HG03432 (cell line): ENCODE measurements around the gene ABCB7.
"Not testable (repeated sequence)": the region's sequence is repeated elsewhere in the genome, so short reads cannot be mapped to it uniquely, and the experiment has no call there.

ENCODE experiments used
- ATAC-seq: cut with Tn5 transposase; IDR thresholded peaks from one replicate; pipeline ENCODE4 v1.9.1; 2021; ENCODE audit warnings: mild to moderate bottlenecking, moderate library complexity; ENCODE audit not compliant: unreplicated experiment

Gene ABCB7

DNA sequence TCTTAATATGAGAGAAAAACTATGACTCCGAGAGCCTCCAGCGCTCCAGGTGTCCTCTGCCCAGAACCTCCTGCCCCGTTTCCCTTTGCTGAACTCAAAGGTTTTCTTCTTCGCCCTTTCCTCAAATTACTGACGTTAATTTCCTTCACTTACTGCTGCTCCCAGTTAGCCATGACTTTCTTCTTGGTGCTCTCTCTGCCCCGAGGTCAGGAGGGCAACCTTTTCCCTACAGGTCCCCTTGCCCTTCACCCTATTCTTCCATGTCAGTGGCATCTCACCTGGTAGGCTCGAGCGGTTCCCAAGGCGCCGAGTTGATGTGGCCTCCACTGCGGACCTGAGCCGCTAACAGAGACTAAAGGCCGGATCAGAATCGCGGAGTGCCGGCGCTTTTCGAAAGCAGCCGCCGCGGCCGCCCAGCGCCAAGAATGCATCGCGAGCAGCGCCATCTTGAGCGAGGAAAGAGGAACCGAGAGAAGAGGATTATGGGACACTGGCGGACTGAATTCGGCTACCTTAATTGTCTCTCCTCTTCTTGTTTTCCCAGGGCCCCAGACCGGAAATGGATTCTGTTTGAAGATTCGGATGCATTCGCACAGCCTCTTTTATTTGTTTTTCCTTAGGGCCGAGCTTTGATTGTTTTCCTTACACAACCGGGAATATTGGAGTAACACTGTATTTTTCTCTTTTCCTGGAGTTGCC is at the start of gene ABCB7:
Gene ABCB7, minus strand, starts transcription at position 457 of the 699 bp plus-strand sequence. Its CDS starts 11 bp downstream, at position 446.
- ATAC-seq, result peak; percentile 96

DNA sequence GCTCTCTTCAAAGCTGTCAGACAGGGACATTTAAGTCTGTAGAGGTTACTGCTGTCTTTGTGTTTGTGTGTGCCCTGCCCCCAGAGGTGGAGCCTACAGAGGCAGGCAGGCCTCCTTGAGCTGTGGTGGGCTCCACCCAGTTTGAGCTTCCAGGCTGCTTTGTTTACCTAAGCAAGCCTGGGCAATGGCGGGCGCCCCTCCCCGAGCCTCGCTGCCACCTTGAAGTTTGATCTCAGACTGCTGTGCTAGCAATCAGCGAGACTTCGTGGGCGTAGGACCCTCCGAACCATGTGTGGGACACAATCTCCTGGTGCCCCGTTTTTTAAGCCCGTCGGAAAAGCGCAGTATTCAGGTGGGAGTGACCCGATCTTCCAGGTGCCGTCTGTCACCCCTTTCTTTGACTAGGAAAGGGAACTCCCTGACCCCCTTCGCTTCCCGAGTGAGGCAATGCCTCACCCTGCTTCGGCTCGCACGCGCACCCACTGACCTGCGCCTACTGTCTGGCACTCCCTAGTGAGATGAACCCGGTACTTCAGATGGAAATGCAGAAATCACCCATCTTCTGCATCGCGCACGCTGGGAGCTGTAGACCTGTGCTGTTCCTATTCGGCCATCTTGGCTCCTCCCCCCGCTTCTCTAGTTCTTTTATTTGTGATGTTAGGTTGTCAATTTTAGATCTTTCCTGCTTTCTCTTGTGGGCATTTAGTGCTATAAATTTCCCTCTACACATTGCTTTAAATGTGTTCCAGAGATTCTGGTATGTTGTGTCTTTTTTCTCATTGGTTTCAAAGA is 32.5 kb upstream of the ABCB7 start:
- not testable (repeated sequence) for ATAC-seq

DNA sequence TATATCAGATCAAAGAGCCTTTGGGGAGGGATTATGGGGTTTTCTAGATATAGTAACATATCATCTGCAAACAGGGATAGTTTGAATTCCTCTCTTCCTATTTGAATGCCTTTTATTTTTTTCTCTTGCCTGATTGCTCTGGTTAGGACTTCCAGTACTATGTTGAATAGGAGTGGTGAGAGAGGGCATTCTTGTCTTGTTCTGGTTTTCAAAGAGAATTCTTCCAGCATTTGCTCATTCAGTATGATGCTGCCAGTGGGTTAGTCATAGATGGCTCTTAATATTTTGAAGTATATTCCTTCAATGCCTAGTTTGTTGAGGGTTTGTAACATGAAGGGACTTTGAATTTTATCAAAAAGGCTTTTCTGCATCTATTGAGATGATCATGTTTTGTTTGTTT is 25.6 kb upstream of the ABCB7 start:
- ATAC-seq, result no peak

DNA sequence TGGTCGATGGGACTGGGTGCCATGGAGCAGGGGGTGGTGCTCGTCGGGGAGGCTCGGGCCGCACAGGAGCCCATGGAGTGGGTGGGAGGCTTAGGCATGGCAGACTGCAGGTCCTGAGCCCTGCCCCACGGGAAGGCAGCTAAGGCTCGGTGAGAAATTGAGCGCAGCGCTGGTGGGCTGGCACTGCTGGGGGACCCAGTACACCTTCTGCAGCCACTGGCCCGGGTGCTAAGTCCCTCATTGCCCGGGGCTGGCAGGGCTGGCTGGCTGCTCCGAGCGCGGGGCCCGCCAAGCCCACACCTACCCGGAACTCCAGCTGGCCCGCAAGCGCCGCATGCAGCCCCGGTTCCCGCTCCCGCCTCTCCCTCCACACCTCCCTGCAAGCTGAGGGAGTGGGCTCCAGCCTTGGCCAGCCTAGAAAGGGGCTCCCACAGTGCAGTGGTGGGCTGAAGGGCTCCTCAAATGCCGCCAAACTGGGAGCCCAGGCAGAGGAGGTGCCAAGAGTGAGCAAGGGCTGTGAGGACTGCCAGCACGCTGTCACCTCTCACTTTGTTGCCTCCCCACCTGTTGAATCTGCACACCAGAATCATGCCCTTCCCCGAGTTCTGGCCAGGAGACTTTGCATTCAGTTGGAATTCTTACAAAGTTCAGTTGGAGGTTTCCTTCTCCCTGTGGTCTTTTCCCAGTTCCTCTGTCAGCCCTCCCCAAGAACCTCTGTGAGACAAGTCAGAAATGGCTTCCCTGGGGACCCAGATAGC is 23.6 kb upstream of the ABCB7 start:
- ATAC-seq, result not testable (repeated sequence)

DNA sequence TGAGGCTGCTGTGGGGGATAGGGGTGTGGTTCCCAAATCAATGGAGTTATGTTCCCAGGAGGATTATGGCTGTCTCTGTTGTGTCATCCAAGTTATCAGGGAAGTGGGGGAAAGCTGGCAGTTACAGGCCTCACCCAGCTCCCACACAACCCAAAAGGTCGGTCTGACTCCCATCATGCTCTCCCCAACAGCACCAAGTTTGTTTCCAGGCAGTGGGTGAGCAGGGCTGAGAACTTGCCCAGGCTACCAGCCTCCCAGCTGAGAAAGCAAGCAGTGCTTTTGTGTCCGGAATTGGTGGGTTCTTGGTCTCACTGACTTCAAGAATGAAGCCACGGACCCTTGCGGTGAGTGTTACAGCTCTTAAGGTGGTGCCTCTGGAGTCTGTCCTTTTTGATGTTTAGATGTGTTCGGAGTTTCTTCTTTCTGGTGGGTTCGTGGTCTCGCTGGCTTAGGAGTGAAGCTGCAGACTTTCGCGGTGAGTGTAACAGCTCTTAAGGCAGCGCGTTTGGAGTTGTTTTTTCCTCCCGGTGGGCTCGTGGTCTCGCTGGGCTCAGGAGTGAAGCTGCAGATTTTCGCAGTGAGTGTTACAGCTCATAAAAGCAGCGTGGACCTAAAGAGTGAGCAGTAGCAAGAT is 16.3 kb upstream of the ABCB7 start:
- ATAC-seq, result not testable (repeated sequence)

DNA sequence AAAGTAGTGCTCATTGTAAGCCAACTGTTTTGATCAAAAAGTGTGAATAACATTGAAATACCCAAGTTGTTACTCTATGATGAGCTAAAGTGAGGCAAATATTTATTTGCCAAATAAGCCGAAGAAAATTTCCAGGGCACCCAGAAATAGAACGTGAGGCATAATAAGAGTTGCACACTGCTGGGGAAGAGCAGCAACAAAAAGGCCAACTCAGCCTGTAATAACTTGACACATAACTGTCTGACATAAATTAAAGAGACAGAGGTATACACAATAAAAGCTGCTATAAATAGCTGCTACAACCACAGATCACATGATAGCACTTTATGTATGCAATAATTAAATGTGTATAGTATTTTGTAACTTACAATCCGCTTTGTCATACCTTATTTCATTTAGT is 2.0 kb upstream of the ABCB7 start:
- ATAC-seq, result no peak

DNA sequence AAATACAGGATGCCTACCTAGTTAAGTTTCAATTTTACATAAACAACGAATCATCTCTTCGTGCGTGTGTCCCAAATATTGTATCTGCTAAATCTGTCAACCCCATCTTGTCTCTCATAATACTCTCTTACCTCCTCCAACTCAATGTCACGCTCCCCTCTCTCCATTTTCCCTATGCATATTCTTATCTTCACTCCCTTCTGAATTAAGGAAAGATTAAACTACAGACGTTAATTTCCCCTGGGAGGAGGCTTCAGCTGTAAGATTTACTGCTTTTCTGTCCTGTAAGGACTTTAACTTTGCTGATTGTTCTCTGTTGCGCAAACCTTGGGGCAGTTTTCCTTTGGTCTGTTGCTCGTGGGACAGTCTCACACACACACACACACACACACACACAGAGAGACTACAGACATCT is 455 bp upstream of the ABCB7 start:
- peak; percentile 26 for ATAC-seq

DNA sequence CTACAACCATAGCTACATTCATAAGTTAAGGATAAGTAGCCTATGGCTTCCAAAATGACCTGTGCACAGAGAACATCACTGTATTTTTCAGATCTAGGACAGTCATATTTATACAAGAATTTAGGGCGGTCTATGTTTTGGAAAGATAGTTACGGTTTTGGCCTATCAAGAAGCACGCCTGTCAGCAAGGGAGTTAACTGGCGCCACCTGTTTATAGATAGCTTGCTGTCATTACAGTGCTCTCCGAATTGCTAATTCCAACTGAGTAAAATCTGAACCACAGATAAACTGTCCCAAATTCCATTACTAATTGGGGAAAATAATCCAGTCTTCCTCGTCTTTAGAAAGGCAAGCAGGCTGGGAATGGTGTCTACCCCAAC is 646 bp downstream of the ABCB7 start:
- ATAC-seq, result peak; percentile 39

DNA sequence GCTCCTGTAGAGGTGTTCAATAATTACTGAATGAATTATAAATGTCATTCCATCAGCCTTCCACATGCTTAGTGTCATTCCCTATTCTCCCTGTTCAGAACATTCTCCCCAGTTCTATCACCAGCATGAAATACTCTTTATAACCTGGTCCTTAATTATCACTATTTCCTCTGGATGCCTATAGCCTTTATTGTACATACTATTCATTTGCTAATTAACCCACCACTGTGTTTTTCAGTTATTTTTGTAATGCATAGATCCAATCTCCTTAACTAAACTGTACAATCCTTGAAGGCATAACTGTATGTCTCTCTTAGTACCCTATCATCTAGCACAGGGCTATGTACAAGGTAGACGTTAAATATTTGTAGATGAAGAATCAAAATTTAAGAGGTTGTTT is 1.2 kb downstream of the ABCB7 start:
- ATAC-seq, result no peak

DNA sequence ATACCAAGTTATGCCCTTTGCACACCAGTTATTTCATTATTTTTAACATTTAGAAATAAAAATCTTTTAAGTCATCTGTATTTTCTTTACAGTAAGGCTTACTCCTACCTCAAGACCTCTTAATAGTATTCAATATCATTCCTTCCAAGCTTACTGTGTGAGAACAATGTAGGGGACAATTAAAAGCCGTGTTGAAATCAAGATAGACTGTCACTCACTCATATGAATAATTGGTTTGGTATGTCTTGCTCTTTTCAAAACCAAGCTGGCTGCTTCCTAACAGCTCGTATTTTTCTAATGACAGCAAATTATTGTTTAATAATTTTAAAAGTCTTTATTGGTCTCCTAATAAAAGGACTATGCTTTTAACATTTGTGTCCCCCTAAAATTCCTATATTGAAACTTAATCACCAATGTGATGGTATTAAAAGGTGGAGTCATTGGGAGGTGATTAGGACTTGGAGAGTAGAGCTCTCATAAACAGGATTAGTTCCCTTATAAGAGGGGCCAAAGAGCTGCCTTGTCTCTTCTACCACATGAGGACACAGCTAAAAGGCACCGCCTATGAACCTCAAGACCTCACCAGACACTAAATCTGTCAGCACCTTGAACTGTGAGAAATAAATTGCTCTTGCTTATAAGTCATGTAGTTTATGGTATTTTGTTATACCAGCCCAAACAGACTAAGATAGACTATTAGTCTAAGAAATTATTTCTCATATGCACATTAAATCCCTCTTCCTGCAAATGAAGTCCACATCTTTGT is 4.1 kb downstream of the ABCB7 start:
- ATAC-seq, result no peak

DNA sequence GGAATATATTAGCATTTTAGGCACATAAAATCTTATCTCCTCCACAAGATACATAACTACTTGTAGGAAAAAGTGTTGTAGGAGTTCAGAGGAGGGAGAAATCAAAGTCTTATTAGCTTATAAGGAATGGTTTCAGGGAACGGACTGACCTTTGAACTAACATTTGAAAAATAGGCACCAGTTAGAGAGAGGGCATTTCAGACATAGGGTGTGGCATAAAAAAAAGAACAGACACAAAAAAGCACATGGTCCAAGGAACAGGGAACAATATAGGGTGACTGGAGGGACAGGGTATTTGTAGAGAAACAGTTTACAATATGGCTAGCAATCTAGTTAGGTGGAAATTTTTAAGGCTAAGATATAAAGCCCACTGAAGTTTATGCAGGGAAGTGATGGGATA is 6.4 kb downstream of the ABCB7 start:
- ATAC-seq, result no peak

DNA sequence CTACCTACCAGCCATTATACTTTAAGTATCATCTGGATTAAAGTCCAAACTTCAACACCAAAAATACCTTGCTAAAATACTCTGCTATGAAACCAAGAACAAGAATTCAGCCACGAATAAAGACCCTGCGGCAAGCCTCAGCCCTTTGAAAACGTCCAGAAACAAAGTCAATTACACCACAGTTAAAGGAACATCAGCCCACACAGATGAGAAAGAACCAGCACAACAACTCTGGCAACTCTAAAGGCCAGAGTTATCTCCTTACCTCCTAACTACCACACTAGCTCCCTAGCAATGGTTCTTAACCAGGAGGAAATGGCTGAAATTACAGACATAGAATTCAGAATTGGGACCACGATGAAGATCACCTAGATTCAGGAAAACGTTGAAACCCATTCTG is 23.4 kb downstream of the ABCB7 start:
- no peak for ATAC-seq

DNA sequence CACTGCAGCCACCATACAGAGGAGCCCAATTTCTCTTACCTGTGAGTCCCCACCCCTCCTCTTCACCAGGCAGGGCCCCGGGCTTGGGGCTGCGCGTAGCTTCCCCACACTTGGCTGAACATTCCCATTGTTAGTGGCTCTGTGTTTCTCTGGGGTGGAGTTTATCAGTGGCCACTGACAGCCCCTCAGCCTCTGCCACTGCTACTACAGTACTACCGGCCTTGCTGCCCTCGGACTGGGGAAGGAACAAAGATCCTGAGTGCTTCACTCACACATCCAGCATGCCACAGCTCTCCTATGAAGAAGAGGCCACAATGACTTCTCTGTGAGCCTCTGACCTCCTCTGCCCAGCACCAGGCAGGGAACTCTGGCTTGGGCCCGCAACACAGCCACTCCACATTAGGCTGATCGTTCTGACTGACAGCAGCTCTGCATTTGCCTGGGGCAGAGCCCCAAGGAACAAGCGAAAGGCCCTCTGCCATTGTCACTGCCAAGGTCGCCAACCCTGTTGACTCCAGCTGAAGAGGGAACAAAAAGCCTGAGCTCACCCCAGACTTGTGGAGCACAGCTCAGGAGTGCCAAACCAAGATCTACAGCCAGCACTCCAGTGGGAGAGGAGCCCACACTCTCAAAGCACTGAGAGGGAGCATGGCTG is 24.0 kb downstream of the ABCB7 start:
- no peak for ATAC-seq

DNA sequence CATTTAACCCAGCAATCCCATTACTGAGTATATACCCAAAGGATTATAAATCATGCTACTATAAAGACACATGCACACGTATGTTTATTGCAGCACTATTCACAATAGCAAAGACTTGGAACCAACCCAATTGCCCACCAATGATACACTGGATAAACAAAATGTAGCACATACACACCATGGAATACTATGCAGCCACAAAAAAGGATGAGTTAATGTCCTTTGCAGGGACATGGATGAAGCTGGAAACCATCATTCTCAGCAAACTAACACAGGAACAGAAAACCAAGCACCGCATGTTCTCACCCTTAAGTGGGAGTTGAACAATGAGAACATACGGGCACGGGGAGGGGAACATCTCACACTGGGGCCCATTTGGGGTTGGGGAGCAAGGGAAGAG is 27.0 kb downstream of the ABCB7 start:
- ATAC-seq, result not testable (repeated sequence)

DNA sequence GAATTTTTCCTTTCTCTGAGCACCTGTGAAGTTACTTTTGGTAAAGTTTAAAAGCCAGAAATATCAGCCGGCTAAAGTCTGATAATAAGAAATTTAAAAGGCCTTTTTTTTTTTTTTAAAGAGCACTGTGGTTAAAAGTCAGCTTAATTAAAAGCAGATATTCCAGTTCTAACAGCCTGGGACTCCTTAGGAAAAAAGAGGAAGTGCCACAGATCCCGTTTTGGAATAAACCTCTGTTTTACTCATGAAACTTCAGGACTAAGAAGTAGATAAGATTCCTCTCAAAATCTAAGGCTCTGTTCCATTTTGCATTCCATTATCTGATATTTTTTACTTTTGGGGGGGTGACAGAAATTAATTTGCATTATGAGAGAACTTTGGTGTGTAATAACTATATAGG is 37.8 kb downstream of the ABCB7 start:
- no peak for ATAC-seq

DNA sequence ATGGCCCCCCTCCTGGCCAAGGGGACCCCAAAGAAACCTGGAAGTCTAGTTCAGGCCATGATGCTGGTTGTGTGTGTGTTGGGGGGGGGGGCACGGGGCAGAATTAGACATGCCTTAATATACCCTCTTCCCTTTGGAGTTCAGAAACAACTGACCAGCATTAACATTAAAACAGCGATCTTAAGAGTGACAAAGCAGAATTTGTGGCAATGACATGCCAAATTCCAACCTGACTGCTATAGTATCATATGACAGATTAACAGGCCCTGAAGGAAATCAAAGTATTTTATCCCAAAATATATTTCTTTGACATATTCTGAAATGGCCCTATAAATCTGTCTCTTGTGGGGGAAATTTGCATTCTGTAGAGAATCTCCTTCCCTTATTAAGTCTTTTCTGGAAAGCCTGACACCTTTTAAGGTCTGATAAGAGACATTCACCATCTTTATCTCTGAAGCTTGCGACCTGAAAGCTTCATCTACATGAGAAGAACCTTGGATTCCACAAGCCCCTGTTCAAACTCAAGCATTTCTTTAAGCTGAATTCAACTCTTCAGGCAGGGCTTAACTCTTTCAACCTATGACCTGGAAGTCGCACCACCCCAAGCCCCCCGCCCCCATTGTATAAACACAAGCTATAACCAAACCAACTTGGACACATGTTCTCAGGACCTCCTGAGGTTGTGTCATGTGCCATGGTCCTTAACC is 40.2 kb downstream of the ABCB7 start:
- no peak for ATAC-seq

DNA sequence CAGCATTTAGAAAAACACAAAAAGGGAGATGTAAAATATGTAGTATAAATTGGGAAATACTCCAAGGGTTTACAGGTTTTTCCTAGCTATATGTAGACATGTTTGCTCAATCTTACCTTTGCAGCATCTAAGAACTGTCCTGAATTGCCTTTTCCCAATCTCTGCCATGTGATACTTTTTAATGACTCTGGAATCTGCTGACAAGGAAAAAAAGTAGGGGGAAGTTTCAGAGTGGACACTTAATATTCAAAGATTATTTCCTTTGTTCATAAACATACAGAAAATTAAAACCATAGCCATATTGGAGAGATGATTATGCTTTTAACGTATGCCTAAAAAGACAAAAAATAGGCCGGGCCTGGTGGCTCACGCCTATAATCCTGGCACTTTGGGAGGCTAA is 41.4 kb downstream of the ABCB7 start:
- ATAC-seq, result no peak

DNA sequence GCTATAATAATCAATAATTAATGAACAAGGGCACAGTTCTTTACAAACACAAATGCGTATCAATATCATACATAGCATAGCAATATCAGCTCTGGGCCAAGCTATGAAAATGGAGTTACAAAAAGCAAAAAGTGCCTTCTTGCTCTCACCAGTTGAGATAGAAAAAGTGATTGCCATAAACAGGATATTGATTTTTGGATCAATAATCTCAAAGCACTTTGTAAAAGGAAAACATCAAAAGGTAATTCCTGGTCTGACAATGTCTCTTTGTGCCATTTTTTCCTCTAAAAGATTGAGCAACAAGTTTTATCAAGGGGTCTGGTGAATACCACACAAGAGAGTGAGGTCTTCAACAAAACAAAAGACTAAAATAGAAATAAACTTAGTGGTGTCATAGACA is 42.4 kb downstream of the ABCB7 start:
- ATAC-seq, result no peak

DNA sequence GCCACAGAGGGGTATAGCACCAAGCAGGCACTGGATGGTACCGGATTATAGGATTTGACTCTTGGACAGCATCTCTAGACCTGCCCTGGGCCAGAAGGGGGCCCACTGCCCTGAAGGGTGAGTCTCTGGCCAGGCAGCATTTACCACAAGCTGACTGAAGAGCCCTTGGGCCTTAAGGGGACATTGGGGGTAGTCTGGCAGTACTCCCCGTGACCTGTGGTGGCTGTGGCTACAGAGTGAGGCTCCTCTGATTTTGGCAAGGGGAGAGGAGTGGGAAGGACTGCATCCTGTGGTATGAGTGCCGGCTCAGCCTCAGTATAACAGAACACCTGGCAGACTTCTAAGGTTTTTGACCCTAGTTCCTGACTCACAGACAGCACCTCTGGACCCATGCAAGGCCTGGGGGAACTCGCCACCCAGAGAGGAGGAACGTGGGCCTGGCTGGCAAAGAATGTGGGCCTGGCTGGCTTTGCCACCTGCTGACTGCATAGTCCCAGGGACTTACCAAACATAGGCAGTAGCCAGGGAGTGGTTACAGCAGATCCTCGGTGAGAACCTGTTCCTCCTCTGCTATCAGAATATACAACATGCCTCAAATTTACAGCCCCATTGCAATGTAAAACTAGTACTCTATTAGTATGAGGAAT is 48.1 kb downstream of the ABCB7 start:
- ATAC-seq, result no peak
